B cell (primary cell): ENCODE data around the gene SLC7A7. TPM values are rescaled to one million over a fixed set of nuclear protein-coding genes. Genes with fewer than 3 reads are reported as not detected.

Experiments
- ATAC-seq: fragments of 200-7000 bp; cut with Tn5 transposase; one replicate; pipeline ENCODE4 v1.10.0; 2021; ENCODE audit warnings: low read depth, mild to moderate bottlenecking, moderate number of reproducible peaks, moderate library complexity
- CTCF ChIA-PET: fragments of 350-600 bp; sonication (Branson Sonifier 250); formaldehyde crosslinking; loops from one replicate; lab custom pipeline; 2021; ENCODE audit warnings: antibody characterized with exemption, inconsistent platforms; lab: Charles Lee
- POLR2A ChIA-PET: fragments of 350-600 bp; sonication (Branson Sonifier 250); formaldehyde crosslinking; loops from one replicate; lab custom pipeline; 2021; ENCODE audit warnings: antibody characterized with exemption; lab: Charles Lee
- DNase-seq: peaks from one replicate; pipeline ENCODE4 v3.0.0; 2013
- H2AFZ ChIP-seq: 2 replicates; pipeline ENCODE4 v1.6.1; 2012; ENCODE audit warnings: mild to moderate bottlenecking, low read depth, low read length; ENCODE audit not compliant: insufficient read depth, poor library complexity, severe bottlenecking
- H3K27ac ChIP-seq, 2 donors: 1 replicate in 1 of 2; 2 replicates in 1 of 2; pipeline ENCODE4 v1.5.1; 2012 to 2013; ENCODE audit warnings: low read length in 2 of 2, mild to moderate bottlenecking in 2 of 2, moderate library complexity in 1 of 2
- H3K27me3 ChIP-seq, 4 experiments: fragments of 200-600 bp in 1 of 4; sonication (generic) in 1 of 4; replicated peaks in 1 of 4; 1 replicate in 2 of 4; 2 replicates in 2 of 4; pipeline versions ENCODE4 v1.6.1 to v1.7.0; 2013 to 2016; ENCODE audit warnings: low read length in 3 of 4, mild to moderate bottlenecking in 2 of 4, mixed read lengths in 1 of 4, moderate library complexity in 1 of 4; ENCODE audit not compliant: insufficient read depth in 4 of 4, control insufficient read depth in 3 of 4; ENCODE audit errors: control extremely low read depth in 1 of 4
- H3K36me3 ChIP-seq, 2 experiments: replicated peaks in 1 of 2; 1 replicate in 1 of 2; 2 replicates in 1 of 2; pipeline versions ENCODE4 v1.6.1 to v1.7.1; 2013; ENCODE audit warnings: low read length in 1 of 2; ENCODE audit not compliant: insufficient read depth in 2 of 2, control insufficient read depth in 1 of 2; ENCODE audit errors: control extremely low read depth in 1 of 2, extremely low read depth in 1 of 2
- H3K4me1 ChIP-seq, 2 donors: fragments of 200-600 bp in 1 of 2; sonication (generic) in 1 of 2; 1 replicate in 1 of 2; 2 replicates in 1 of 2; pipeline versions ENCODE4 v1.5.1 to v1.6.1; 2013 to 2017; ENCODE audit warnings: low read length in 2 of 2; ENCODE audit not compliant: control insufficient read depth in 2 of 2, insufficient read depth in 2 of 2
- H3K4me2 ChIP-seq: replicated peaks from 2 replicates; pipeline ENCODE3; 2012; ENCODE audit warnings: mild to moderate bottlenecking, low read depth, low read length; ENCODE audit not compliant: poor library complexity, severe bottlenecking
- H3K4me3 ChIP-seq, 5 experiments: fragments of 200-600 bp in 1 of 5; sonication (generic) in 1 of 5; 1 replicate in 3 of 5; 2 replicates in 2 of 5; pipeline versions ENCODE4 v1.5.1 to v1.7.0; 2011 to 2016; ENCODE audit warnings: low read length in 4 of 5, mild to moderate bottlenecking in 4 of 5, low read depth in 2 of 5, control low read depth in 1 of 5, moderate library complexity in 1 of 5; ENCODE audit not compliant: insufficient read depth in 1 of 5; ENCODE audit errors: control extremely low read depth in 1 of 5, extremely low read depth in 1 of 5
- H3K79me2 ChIP-seq: fragments of 200-600 bp; sonication (generic); one replicate; pipeline ENCODE4 v1.6.0; 2016; ENCODE audit warnings: low read length; ENCODE audit not compliant: control insufficient read depth, insufficient read depth
- H3K9ac ChIP-seq: fragments of 200-600 bp; sonication (generic); 2 replicates; pipeline ENCODE4 v1.6.1; 2017; ENCODE audit warnings: mild to moderate bottlenecking, low read length, moderate library complexity
- H3K9me3 ChIP-seq, 3 donors: one replicate each; pipeline versions ENCODE4 v1.6.1 to v1.7.1; 2013; ENCODE audit warnings: low read length in 2 of 3; ENCODE audit not compliant: control insufficient read depth in 2 of 3, insufficient read depth in 1 of 3; ENCODE audit errors: control extremely low read depth in 1 of 3
- H4K20me1 ChIP-seq: 2 replicates; pipeline ENCODE4 v1.6.0; 2012; ENCODE audit warnings: mild to moderate bottlenecking, low read length; ENCODE audit not compliant: insufficient read depth, control insufficient read depth, poor library complexity, severe bottlenecking
- H3K27ac Mint-ChIP-seq: one replicate; pipeline ENCODE4 v1.8.0; 2021; ENCODE audit warnings: mixed read lengths
- H3K27me3 Mint-ChIP-seq: one replicate; pipeline ENCODE4 v1.8.0; 2021; ENCODE audit warnings: mixed read lengths
- H3K4me1 Mint-ChIP-seq: one replicate; pipeline ENCODE4 v1.8.0; 2021; ENCODE audit warnings: mixed read lengths
- H3K4me3 Mint-ChIP-seq: one replicate; pipeline ENCODE4 v1.8.0; 2021; ENCODE audit warnings: mixed read lengths
- H3K9me3 Mint-ChIP-seq: one replicate; pipeline ENCODE4 v1.8.0; 2022; ENCODE audit warnings: mixed read lengths; ENCODE audit not compliant: insufficient read depth
- CTCF ChIP-seq: fragments of 200-600 bp; IDR thresholded peaks from one replicate; pipeline ENCODE4 v1.8.0; 2022; ENCODE audit warnings: antibody characterized with exemption, mild to moderate bottlenecking
- EZH2 ChIP-seq: IDR thresholded peaks from 2 replicates; pipeline ENCODE4 v1.6.1; 2012; ENCODE audit warnings: borderline replicate concordance, low read depth, mild to moderate bottlenecking, moderate library complexity, low read length; ENCODE audit not compliant: insufficient read depth, poor library complexity, severe bottlenecking
- WGBS: methylation state at CpG from one replicate; pipeline ENCODE4 v1.1.5; 2013; ENCODE audit warnings: missing lambda C conversion rate; ENCODE audit not compliant: insufficient coverage; 5-methylcytosine and 5-hydroxymethylcytosine counted together
- intact Hi-C: fragments of 100-400 bp; cut with micrococcal nuclease; formaldehyde crosslinking; loops from one replicate; pipeline ENCODE4 v1.10.0; 2022
- polyA plus RNA-seq: library from polyadenylated mRNA; depleted of rRNA; stranded (reverse); fragments of >200 nt; gene quantifications from 2 replicates; pipeline ENCODE4 v1.2.3, GENCODE V29; 2012
- total RNA-seq, 2 donors: library from RNA; stranded (reverse); fragments of 120-200 nt in 1 of 2; gene quantifications; 1 replicate in 1 of 2; 2 replicates in 1 of 2; pipeline versions ENCODE4 v1.2.3 to v1.2.4, GENCODE V29; 2013 to 2022

SLC7A7 gene
- total and polyA plus RNA-seq, 2 donors (not counting 1 experiment from before 2014, with no cell fraction given): 33.4 to 50.0 TPM

- DNase-seq (no peak), ATAC-seq (peak; percentile 54)
- Mint-ChIP-seq H3K4me3 (peak overlapping the region; percentile 82), H3K9me3 (no peaks in the 10 kb centered on the region), H3K27me3 (no peaks in the 10 kb centered on the region), H3K4me1 (peaks cover 79% of the 10 kb centered on the region), H3K27ac (peak overlapping the region; percentile 94)
- H3K27me3 ChIP-seq: no peaks in the 10 kb centered on the region
- peaks cover 25 to 45% of the 10 kb centered on the region in 2 donors for H3K4me1 ChIP-seq
- ChIA-PET CTCF (interaction anchor here (0.7 to 14.9 kb wide), 7 partner anchors 9 to 248 kb away, joined by 3 to 129 read pairs (median 5); no protein-coding TSS in a partner anchor), POLR2A (interaction anchor here (0.7 to 2.8 kb wide), 9 partner anchors 8 to 50 kb away, joined by 3 to 9 read pairs (median 5); partner anchors contain the start of gene SLC7A7)
- peaks cover 0 to 4% (median 0%) of the 10 kb centered on the region in 3 donors for H3K9me3 ChIP-seq
- peaks cover 19% of the 10 kb centered on the region for H3K79me2 ChIP-seq
- peaks cover 0 to 1% of the 10 kb centered on the region in 2 experiments for H3K36me3 ChIP-seq
- H3K27ac ChIP-seq: peak overlapping the region; percentile 7 to 71
- no peak overlapping the region for H3K4me3 ChIP-seq
- H4K20me1 ChIP-seq: no peaks in the 10 kb centered on the region
- 83% methylated on average over 2 of the region's 3 CpGs for WGBS
- H3K9ac ChIP-seq: no peak overlapping the region
- peak overlapping the region; percentile 29 for H2AFZ ChIP-seq
- intact Hi-C loops: loop anchor here (1.0 kb wide), 3 partner anchors 8 to 13 kb away; no protein-coding TSS in a partner anchor
- no peak for TF ChIP-seq EZH2
- TF ChIP-seq CTCF: no peak
- peak overlapping the region; percentile 51 for H3K4me2 ChIP-seq
Observed at GRCh38 chr14:22803687-22803974, 11.6 kb downstream of the SLC7A7 start.

GRCh38 chr14:22802860-22803686, 12.2 kb downstream of the SLC7A7 start:
- CTCF ChIA-PET: interaction anchor here (0.7 to 14.9 kb wide), 7 partner anchors 9 to 247 kb away, joined by 3 to 129 read pairs (median 5); no protein-coding TSS in a partner anchor
- Mint-ChIP-seq H3K27ac (peak overlapping the region; percentile 94), H3K4me3 (peak overlapping the region; percentile 82), H3K4me1 (peaks cover 79% of the 10 kb centered on the region), H3K27me3 (no peaks in the 10 kb centered on the region), H3K9me3 (no peaks in the 10 kb centered on the region)
- Histone ChIP-seq H3K9me3 (peaks cover 0 to 4% (median 0%) of the 10 kb centered on the region in 3 donors), H3K79me2 (peaks cover 19% of the 10 kb centered on the region), H3K27me3 (no peaks in the 10 kb centered on the region), H3K4me3 (peak overlapping the region in 1 of 5 experiments; percentile 5), H3K4me2 (peak overlapping the region; percentile 51), H2AFZ (peak overlapping the region; percentile 29), H4K20me1 (no peaks in the 10 kb centered on the region), H3K27ac (peak overlapping the region; percentile 1 to 71), H3K36me3 (peaks cover 0 to 1% of the 10 kb centered on the region in 2 experiments), H3K9ac (no peak overlapping the region), H3K4me1 (peaks cover 25 to 47% of the 10 kb centered on the region in 2 donors)
- no peak for TF ChIP-seq EZH2
- POLR2A ChIA-PET: interaction anchor here (0.7 to 2.8 kb wide), 8 partner anchors 9 to 69 kb away, joined by 3 to 9 read pairs (median 4); partner anchors contain the start of gene SLC7A7
- DNase-seq (peak; percentile 55), ATAC-seq (peak; percentile 85)
- intact Hi-C loops: loop anchor here (1.0 kb wide), 3 partner anchors 8 to 13 kb away; no protein-coding TSS in a partner anchor
- WGBS: 82% methylated on average over 4 of the region's 12 CpGs
